ENCODE data around the gene RNU1-4.
"Not testable (repeated sequence)": the region's sequence is repeated elsewhere in the genome, so short reads cannot be mapped to it uniquely, and the experiment has no call there.

RNU1-4 gene

DNA sequence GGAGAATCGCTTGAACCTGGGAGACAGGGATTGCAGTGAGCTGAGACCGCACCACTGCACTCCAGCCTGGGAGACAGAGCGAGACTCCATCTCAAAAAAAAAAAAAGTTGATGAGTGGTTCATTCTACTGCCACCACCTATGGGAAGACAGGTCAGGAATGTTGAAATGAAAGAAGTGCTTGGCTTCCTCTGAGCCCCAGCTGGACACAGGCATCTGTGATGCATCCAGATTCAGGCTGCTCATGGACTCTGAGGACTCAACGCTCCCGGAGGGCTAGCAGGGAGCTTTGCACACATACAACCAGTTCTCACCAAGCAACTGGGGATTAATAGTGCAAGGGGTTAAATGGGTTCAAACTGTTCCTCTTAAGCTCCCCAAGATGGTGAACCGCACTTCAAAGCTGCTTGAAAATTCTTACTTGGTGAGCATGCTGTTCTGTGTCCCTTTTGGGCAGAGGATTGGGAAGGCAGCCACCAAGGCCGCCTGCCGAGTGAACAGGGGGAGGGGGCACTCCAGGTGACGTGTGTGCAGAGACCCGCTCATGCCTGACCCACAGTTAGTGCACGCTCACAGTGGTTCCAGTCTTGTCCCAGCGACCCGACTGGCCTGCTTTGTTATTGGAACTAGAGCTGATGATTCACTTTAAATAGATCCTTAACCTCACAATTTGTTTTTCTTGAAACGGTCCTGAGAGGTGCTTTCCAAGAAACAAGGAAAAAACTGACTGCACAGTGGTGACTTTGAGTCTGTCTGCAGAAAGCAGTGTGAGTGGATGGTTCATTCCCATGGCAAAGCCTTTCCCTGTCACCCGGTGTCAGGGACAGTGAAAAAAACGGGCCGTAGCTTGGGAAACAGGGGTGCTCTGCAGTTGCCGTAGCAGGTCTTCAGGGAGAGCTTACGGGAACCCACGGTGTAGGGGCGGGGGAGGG lies 32.2 kb downstream of the RNU1-4 start:
- DNase-seq, result not testable (repeated sequence)

GRCh38 chr1:16773205-16773596 lies 32.9 kb downstream of the RNU1-4 start:
- not testable (repeated sequence) for DNase-seq

DNA sequence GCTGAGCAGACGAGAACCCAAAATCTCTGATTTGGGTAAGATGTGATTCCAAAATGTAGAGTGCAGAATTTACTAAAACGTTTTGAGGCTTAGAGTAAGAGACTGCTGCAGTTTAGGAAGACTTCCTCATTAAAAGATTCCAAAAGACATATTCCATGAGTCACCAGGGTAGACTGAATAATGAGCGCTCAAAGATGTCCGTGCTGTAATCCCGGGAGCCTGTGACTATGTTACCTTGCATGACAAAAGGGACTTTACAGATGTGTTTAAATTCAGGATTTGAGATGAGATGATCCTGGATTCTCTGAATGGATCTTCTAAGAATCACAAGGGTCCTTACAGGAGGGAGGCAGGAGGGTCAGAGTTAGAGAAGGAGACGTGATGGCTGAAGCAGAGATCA lies 33.4 kb downstream of the RNU1-4 start:
- not testable (repeated sequence) for DNase-seq

DNA sequence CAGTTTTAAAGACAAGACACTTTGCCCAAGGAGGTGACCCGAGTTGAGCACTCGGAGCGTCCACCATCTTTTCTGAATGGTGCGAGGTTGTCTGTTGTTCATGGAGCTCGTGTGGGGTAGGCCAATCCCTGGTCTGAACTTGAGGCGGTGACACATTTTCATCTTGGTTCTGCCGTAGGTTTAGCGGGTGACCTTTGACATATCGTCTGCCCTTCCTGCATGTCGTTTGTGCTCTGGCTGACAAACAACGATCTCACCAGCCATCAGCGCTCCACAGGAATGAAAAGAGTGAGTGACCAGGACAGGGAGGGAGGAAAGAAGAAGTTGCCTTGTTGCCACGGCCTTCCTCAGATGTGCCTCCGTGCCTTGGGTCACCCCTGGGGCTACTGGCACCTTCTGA lies 34.5 kb downstream of the RNU1-4 start:
- not testable (repeated sequence) for DNase-seq

DNA sequence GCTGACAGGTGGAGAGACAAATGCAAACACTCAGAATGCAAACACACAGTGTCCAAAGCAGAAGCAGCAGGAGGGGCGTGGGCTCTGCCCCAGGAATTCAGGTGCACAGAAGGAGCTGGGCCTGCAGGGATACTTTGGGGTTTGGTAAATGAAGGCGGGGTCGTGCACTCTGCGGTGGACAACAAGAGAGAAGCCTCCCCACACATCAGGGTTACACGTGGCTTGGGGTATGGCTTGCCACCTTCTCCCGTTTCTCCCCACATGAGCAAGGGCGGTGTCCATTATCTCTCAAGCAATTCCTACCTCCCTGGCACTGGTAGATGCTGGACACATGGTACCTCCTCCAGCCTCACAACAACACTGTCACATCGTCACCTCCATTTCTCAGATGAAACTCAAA lies 35.0 kb downstream of the RNU1-4 start:
- not testable (repeated sequence) for DNase-seq

DNA sequence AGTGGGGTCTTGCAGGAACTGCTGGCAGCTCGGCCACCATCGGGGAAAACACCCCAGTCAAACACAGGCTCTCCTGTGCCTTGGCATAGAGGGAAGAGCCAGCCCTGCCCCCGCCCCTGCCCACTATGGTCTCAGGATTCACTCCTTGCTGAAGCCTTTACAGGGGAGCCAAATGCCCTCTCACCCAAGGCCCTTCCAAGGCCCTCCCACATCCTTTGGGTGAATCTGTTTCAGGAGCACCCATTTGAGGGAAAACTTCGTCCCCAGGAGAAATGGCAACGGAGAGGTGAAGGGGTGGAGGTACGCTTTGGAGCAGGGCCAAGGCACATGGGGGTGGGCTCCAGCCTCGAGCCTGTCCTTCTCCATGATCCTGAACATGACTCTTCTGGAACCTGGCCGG lies 35.9 kb downstream of the RNU1-4 start:
- DNase-seq, result not testable (repeated sequence)

DNA sequence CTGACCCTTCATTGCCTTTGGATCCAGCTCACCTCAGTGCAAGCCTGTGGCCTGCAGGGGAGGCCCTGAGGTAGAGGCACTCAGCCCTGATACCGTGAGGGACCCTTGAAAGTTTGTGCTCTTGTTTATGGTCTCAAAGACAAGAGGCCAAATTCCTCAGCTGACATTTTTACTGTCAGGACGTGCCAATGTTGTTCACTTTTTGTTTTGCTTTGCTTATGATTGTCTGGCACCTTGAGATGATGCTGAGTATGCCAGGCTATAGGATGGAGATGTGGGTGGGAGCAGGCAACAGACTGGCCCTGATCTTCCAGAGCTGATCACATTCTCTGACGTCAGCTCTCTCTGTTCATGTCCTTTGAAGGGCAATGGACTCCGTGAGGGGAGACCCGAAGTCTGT lies 36.5 kb downstream of the RNU1-4 start:
- DNase-seq, result not testable (repeated sequence)

DNA sequence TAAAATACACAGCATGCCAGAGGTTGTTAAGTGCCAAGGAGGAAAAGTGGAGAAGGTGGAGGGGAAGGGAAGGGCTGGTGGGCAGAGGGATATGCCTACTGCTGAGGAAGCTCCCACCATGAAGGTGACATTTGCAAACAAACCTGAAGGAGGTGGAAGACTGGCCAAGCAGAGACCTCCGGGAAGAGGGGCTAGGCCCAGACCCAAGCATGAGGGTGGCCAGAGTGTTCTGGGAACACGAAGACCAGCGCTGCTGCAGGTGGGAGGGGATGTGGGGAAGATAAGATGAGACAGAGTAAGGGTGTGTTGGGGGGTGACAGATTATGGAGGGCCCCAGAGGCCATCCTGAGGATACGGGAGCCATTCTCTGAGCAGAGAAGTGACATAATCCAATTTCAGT lies 37.5 kb downstream of the RNU1-4 start:
- not testable (repeated sequence) for DNase-seq

- DNase-seq, result not testable (repeated sequence)
Observed at GRCh38 chr1:16779525-16779924, 39.2 kb downstream of the RNU1-4 start.

DNA sequence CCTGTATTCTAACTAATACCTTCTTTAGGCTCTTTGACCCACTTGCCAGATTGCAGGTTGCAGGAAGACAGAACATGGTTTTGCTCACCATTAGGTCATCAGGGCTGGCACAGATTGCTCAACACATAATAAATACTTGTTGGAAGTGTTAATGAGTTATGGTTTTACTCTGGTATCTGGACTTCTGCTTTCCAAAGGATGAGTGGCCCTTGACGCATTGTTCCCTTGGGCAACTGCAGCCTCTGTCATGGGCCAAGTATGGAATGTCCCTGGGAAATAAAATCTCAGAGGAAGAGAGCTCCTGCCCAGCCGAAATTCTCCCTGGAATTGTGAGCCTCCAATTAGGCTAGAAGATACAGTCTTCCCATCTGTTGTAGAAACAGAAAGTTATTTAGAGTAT lies 40.7 kb downstream of the RNU1-4 start:
- DNase-seq, result not testable (repeated sequence)

DNA sequence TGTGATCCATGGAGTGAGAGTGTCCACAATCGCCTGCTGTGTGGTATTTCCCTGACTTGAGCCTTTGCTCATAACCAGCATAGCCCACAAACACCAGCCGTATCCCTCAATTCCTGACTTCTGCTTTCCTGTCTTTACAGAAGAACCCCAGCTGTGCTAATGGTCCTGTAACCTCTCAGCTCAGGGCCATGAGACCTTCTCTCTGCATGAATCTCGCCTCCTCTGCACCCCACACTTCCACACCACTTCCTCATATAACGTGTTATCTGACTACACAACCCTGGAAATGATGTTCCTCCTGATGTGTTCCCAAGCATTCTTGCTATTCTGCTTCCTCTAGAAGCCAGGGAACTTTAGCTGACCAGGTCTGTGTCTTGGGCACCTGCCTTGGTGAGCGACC lies 41.3 kb downstream of the RNU1-4 start:
- not testable (repeated sequence) for DNase-seq

- not testable (repeated sequence) for DNase-seq
Observed at GRCh38 chr1:16784955-16785354, 44.6 kb downstream of the RNU1-4 start.

DNA sequence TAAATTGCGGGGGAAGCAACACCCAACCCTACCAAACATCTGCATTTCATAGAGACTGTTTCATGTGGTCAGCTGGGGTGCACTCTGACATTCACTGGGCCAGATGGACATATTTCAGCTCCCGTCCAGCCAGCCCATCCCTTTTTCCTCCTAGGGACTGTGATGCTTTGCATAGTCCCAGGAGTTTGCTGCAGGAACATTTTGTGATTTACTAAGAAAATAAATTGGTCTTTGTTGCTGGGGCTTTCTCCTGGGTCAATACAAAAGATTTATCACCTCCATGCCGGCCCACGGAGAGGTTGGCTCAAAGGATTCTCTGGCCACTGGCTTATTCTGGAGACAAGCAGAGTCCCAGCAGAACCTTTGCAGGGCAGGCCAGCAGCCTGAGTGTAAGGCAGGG lies 46.0 kb downstream of the RNU1-4 start:
- DNase-seq, result not testable (repeated sequence)

- not testable (repeated sequence) for DNase-seq
Observed at GRCh38 chr1:16787175-16787574, 46.9 kb downstream of the RNU1-4 start.

DNA sequence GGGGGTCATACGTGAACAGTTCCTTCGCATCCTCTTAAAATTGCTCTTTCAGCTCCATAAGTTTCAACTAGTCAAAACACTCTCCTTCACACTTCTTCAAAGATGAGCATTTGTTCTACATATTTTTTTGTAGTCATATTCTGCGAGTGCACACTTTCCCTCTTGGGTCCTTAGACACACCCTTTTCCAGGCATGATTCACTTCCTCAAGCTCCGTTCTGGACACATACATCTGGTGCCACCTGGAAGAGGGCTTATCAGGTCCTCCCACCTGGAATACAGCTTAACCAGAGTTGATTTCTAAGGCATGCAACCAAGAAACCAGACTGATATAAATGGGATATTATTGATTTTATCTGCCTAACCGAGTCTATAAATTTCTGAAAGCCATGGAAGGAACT lies 47.4 kb downstream of the RNU1-4 start:
- not testable (repeated sequence) for DNase-seq

All from activated CD4-positive, alpha-beta T cell treated with anti-CD3 and anti-CD28 coated beads for 4 hours (primary cell).